GF-D8 (cell line): ENCODE data around the gene TNNT3.

ENCODE experiments used
- DNase-seq: peaks from one replicate; lab custom pipeline; 2025; lab: John Stamatoyannopoulos, UW

The TNNT3 gene

DNA sequence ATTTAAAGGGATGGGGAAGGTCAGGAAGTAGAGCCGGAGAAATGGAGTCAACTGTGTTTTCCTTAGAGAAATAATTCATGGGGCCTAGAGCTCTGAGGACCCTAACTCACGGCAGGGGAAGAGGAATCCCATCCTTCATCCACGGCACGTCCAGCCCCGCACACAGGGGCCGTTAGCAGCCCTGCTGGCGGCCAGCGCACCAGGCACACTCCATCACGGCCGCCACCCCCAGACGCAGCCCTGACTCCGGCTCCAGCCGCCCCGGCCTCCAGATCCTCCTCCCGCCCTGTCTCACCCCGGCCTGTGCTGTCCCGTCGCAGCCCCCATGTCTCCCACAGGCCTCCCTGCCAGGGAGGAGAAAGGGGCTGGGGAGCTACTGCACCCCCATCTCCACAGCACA, 38.9 kb downstream of the TNNT3 start:
- DNase-seq, result no peak

DNA sequence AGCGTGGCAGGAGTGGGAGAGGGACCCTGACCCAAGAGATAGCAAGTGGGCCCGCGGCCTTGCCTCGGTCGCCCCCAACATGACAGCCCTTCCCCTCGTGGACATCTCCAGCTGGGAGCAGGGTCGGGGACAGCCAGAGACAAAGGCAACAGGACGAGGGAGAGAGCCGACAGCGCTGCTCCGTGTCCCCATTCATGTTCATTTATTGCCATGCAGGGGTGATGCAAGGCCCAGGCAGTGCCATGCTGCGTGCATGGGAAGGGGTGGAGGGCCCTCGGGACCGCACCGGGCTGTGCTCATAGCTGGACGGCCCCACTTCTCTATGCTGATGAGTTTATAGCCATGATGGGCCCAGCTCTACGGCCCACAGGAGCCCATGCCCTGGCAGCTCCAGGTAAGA, 40.3 kb downstream of the TNNT3 start:
- no peak for DNase-seq

DNA sequence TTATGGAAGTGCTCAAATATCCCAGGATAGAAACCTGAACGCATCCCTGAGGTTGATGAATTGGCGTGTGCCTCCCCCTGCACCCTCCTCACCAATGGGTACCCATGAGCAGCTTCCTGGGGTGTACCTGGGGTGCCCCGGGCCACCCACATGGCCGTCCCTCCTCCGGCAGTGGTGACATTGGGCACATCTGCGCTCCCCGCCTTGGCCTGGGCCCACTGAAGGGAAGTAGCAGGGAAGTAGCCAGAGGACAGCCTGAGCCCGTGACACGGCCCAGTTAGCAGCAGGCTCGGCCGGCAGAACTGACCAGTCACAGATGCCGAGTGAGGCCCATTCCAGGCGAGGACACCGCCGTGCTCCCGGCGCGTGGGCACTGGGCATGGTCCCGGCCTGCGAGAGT, 44.4 kb downstream of the TNNT3 start:
- no peak for DNase-seq

DNA sequence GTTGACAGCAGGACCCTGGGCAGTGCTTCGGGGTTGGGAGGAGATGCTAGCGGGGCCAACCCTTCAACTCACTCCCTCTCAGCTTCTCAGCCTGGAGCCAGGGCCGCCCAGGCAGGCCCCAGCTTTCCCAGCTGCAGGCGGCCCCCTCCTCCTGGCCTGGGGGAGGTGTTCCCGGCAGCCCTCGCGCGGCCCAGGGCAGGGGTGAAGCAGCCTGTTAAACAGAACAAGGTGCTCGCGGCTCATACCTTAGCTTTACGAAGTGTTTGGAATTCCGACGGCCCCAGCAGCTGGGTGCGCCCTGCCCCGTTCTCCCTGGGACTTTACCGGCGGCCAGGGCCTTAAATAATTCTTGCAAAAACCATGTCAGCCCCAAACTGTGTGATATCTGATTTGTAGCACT, 44.8 kb downstream of the TNNT3 start:
- DNase-seq, result no peak

DNA sequence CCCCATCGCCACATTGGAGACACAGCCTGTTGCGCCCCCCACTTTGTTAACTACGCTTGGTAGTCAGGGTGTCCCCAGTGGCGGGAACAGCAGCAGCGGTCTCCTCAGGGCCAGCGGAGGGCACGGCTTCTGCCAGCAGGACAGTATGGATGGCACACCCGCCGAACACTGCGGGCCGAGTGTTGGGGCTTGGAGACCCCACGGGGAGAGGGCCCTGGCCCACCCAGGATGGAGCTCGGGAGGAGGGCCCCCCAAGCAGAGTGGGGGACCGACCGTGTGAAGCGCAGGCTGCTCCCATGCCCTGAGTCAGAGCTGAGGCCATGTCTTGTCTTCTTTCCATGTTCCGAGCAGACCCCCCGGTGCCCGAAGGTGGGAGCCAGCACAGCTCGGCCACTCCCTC, 45.5 kb downstream of the TNNT3 start:
- DNase-seq, result no peak

DNA sequence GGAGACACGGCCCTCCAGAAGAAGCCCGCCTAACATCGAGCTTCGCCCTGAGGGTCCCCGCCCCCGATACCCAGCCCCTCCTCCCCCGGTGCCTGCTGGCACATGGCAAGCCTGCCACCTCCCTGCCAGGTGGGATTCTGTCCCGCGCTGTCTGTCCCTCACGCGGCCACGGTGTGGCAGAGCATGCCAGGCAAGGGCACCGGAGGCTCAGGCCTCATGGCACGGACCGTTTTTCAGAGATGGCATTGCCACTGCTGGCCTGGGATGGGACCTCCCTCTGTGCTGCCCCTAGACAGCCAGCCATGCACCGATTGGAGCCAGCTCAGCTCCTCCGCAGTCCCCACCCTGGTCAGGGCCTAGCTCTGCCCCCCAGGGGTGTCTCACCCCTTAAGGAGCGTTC, 47.0 kb downstream of the TNNT3 start:
- DNase-seq, result no peak

DNA sequence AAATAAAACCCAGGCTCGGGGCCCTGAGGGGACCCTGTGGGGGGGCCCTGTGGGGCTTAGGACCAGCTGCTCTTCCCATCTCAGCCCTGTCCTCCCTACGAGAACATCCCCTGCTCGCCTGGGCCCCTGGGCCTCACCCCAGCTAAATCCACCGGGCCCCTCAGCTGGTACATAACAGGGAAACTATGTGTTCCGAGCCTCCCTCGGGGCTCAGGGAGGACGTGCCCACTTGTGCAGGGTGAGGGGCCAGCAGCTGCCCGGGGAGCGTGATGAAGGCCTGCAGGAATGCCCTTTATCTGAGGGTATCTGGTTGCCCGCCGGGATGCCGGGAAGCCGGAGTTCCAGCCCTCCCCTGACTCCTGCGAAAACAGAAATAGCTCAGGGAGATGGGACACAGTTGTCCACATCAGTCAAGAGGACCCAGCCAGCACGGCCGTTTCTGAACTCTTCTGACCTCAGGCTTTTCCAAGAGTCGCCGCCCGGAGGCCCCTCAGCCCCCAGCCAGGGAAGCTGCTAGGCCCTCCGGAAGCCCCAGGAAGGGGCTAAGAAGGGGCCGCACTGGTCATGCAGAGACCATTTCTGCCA, 48.2 kb downstream of the TNNT3 start:
- no peak for DNase-seq

DNA sequence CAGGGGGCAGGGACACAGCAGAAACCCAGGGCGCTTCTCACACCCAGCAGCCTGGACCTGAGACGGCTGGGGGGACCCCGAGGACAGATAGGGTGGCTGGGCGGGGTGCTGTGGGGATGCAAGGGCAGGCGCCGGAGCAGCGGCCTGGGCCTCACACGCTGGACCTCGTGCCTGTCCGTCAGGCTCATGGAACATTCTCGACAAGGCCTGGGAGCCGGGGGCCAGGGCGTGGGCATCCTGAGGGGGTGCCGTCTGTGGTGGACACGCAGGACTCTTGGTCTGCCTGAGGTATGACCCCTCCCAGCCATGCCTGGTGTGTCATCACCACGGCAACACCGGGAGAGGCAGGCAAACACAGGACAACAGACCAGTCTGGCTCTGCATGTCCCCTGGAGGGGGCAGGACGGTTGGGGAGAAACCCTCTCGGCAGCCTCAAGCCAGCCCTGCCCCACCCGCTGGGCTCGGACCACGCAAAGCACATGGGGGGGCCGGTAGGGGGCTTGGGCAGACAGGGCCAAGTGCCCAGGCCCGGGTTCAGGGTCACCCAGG, 49.0 kb downstream of the TNNT3 start:
- DNase-seq, result no peak

DNA sequence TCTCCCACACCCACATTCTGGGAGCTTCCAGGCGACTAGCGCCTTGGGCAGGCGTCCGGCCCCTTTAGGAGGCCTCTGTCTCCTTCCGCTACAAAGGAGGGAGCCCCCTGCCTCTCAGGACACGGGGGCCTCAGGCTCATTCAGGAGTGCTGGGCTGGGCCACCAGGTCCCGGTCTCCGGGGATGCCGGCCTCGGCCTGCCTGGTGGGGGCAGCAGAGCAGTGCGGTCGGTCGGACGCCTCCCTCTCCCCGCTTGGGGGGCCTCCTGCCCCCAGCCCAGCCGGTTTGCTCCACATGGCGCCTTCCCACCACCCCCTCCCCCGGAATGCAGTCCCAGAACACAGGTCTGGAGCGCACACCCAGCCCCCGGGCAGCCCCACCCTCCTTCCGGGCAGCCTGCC, 49.5 kb downstream of the TNNT3 start:
- DNase-seq, result no peak

DNA sequence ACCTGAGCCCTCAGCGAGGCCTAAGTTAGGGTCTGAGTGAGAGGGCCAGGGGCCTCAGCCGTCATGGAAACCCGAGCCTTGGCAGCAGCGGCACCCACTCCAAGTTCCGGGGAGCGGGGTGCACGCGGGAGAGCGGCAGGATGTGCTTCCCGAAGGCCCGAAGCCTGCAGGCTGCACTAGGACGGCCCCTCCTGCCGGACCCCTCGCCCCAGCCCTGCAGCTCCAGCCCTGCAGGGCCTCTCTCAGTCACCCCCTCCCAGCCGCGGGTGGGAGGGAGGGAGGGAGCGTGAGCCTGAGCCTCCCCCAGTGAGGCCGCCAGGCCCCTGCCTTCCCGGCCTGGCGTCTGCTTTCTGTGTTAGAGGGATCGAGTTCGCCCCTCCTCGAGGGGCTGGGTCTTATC, 50.3 kb downstream of the TNNT3 start:
- DNase-seq, result no peak

DNA sequence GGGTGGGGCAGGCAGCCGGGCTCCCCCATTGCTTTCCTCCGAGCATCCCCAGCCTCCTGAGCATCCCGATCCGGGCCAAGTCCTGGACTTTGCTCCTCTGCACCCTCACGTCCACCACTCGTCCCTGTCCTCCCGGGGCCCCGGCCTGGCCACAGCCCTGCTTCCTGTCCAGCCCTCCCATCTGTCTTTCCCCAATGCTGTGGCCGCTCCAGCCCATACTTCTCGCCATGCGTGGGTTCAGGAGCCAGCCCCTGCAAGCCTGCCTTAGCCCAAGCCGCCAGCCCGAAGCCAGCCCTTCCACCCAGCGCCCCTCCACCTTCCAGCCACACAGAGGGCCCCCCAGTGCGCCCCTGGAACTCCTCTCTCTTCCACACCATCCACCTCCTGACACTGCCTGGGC, 51.5 kb downstream of the TNNT3 start:
- DNase-seq, result no peak

DNA sequence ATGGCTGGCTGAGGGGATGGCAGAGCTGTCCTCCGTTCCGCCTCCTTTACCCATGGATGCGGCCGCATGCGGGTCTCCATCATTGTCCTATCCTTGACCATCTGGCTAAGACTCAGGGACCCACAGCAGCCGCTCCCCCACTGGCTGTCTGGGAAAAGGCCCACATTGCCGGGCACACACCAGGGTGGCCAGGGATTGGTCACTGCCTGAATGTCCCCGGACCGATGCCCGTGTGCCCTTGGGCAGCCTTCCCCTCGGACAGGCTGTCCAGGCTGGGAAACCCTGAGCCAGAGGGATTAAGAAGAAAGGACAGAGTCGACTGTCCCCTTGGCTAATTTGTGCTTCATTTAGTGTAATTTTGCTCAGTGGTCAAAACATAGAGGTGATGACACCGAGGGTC, 55.7 kb downstream of the TNNT3 start:
- DNase-seq, result no peak

DNA sequence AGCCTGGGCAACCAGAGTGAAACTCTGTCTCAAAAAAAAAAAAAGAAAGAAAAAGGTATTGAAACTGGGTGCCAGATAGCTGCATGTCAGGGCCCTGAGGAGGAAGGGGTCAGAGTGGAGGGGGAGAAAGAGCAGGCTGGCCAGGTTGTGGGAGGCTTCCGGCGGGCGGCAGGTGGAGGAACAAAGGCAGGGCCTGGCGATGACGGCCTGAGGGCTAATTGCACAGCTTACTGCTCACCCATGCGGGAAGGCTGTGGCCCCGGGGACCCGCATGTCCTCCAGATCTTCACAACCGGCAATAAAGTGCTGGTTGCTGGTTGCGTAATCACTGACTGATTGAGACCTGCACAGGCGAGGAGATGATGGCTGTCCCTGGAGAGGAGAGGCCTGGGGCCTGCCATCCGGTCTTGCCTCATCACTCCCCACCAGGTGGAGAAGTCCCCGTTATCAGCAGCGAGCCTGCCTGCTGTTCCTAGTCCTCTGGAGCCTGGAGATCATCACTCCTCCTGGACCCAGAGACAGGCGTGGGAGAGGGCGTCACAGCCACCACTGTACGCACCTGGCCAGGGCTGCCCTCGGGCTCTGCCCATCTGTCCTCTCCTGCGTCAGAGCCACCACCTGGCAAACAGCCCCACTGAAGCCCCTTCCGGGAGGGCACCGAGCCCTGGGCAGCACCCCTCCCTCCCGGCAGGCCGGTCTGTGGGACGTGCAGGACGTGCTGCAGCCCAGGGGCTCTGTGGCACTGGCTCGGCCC, 59.4 kb downstream of the TNNT3 start:
- DNase-seq, result no peak

DNA sequence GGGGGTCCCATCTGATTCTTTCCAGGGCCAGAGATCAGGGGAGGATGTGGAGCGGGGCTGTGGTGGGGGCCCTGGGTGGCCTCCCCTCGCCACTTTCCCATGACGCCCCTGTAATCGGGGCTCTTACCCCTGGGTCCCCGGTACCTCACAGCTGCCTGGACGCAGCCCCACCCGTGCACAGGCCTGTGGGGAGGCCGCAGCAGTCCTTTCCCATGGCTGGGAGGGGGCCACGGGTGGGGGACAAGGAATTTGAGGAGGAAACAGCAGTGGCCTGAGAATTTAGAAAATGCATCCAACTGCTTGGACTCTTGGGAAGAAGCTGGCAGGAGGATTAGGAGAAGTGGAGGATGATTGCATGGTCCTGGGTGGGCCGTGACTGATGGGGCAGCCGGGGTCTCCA, 60.1 kb downstream of the TNNT3 start:
- DNase-seq, result no peak

DNA sequence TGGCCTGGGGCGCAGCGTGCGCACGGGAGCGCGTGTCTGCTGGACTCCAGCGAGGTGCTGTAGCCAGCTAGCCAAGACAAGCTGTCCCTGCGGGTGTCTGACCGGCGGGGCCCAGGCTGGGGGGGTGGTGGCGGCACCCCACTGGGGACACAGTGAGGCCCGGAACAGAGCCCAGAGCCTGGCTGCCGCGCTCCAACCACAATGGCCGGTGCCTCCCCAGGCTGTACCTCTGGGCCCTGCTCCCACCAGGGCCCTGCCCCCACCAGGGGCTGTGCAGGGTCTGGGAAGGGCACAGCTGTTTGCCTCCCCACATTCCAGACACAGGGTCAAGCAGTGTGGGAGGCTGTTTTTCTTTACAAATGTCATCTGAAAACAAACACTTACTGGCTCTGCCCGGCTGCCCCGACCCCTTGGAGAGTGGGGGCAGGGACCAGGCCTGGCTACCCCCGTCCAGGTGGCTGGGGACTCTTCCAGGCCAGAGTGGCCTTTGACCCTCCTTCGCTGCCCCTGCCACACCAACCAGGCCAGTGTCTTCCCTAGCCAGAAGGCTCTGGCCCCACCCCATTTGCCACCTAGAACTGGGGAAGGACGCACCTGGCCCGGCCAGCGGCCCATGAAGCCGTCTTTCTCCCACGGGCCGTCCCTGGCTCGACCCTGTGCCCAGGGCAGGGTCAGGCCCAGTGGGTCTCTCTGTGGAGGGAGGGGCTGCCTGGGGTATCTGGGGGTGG, 63.5 kb downstream of the TNNT3 start:
- no peak for DNase-seq

DNA sequence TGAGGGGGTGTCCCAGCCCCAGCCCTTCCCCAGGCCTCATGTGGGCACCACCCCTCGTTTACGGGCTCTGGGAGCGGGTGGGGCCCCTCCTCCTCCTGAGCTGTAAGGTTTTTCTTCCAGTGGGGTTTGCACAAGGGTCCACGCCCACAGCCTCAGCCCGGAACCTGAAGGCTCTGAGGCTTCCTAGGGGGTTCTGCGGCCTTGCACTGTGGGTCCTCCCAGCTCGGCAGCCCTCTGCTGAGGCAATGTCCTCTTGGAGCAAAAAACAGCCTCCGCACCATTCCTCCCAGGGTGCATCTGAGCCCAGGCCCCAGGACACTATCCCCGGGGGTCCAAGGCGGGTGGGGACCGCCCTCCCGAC, 64.1 kb downstream of the TNNT3 start:
- DNase-seq, result no peak

DNA sequence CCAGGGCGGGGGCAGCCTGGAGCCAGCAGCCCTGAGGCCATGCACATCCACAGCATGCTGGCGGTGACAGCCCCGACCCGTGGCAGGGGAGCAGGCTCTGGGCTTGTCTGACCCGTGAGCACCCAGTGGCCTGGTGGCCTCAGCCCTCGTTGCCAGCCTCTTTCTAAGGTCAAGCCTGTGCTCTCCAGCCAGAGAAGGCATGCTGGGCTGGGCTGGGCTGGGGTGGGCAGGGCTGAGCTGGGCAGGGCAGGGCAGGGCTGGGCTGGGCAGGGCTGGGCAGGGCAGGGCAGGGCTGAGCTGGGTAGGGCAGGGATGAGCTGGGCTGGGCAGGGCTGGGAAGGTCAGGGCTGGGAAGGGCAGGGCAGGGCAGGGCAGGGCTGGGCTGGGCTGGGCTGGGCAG, 67.5 kb downstream of the TNNT3 start:
- DNase-seq, result no peak

DNA sequence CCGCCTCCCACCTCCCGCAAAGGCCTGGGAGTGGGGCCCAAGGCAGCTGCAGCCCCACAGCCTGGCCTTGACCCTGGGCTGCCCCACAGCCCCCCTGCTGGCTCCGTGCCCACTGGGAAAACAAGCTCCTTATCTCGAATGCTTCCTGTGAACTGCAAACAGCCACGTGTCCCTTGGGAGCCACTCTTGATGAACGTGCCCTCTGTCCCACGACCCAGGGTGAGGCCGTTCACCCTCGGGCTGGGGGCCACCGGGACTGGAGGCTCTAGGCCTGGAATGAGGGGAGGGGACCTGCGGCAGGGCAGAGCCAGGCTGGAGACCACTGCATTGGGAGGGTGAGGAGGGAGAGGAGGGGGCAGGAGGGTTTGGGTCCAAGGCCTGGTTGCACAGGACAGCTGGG, 68.7 kb downstream of the TNNT3 start:
- no peak for DNase-seq
